Activated gamma-delta T cell (primary cell): ENCODE data around the gene BCAS1.

ENCODE experiments used
- DNase-seq: peaks from one replicate; lab custom pipeline; 2025; lab: John Stamatoyannopoulos, UW

The BCAS1 gene

GRCh38 chr20:54103067-54103761 is 32.8 kb upstream of the BCAS1 start:
- DNase-seq, result no peak

DNA sequence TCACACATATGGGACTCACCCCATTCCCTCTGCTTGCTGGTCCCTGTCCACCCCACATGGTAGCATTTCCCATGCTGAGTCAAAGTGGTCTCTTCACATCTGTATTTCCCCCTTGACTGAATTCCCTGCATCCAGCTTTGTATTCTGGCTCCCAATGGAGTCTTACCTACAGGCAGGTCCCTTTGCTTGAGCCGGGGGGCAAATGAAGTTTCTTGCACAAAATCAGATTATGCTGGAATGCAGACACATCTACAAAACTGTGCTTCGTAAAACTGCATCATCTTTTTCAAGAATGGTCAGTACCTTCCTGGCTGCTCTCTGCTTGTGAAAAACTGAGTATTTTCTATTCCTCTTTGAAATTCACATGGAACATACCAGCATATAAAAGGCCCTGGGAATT is 32.1 kb upstream of the BCAS1 start:
- no peak for DNase-seq

DNA sequence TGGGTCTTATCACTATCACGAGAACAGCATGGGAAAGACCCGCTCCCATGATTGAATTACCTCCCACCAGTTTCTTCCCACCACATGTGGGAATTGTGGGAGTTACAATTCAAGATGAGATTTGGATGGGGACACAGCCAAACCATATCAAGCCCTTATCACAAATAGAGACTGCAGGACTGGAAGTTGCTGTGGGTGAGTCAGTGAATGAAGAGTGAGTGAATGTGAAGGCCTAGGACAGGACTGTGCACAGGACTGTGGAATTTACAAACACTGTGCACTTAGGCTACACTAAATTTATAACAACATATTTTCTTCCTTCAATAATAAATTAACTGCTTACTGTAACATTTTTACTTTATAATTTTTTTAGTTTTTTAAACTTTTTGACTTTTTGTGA is 30.2 kb upstream of the BCAS1 start:
- DNase-seq, result no peak

- DNase-seq, result no peak
These were observed 29.5 kb upstream of the BCAS1 start for GRCh38 chr20:54099894-54100293.

- DNase-seq, result no peak
These were observed 27.7 kb upstream of the BCAS1 start for GRCh38 chr20:54098047-54098446.

DNA sequence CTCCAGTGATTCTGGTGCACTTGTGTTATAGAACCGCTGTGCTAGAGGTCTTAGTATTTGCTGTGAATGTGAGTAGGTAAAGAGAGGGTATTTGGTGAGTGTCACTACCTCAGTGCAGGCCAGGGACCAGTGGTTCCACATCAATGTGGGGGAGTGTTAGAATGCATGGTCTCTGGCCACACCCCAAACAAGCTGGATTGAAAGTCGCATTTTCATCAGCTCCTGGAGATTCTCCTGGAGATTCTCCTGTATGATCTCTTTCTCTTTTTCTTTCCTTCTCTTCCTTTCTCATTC is 26.8 kb upstream of the BCAS1 start:
- DNase-seq, result no peak

DNA sequence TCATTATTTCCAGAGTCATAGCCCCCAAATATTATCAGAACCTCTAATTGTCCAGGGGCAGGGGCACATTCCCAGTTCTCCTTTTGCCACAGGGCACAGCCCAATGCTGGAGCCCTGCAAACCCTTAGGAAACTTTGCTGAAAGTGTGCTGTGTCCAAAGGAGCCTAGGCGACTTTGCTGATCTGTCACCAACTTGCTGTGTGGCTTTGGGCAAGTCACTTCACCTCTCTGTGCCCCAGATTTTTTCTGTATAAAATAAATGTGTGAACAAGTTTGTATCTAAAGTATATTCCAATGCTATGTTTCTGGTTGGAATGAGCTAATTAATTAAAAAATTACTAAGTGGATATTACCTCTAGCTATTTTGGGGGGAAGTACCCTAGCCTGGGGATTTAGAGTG is 25.4 kb upstream of the BCAS1 start:
- no peak for DNase-seq

DNA sequence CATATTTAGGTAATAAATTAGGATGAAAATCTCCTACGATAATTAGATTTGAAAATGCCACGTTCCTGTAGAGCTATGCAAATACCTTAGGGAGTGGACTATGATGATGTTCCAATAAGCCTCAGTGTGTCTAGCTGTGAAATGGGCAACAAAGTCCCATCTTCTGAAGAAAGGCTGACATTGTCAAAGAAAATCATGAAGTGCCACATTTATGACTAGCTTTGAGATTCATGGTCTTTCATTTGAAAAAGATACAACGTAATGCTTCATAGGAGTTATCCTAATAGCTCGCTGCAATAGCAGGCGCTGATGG is 23.8 kb upstream of the BCAS1 start:
- no peak for DNase-seq

GRCh38 chr20:54093423-54094267 is 23.3 kb upstream of the BCAS1 start:
- no peak for DNase-seq

DNA sequence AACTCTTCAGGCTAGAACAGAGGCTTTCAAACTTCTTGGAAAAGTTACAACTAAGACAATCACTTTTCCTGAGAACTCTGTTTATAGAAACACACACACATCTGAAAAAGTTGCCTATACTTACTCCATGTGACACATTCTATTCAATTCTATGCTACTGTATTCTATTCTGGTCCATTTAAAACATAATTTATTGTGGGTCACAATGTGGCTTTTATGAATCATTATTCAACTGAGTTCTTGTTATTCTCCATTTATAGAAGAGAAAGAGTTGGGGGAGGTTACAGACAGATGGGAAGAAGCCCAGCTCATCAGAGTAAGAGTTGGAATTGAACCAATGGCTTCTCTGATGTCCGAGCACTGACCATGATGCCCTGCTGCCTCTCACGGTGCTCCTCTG is 21.6 kb upstream of the BCAS1 start:
- DNase-seq, result no peak

DNA sequence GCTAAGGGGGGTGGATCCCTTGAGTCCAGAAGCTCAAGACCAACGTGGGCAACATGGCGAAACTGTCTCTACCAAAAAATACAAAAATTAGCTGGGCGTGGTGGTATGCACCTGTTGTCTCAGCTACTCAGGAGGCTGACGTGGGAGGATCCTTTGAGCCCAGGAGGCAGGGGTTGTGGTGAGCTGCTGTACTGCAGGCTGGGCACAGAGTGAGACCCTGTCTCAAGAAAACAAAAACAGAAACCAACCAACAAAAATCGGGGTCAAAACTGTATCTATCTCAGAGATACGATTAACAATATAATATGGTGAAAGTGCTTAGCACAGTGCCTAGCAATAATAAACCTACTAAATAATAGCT is 20.7 kb upstream of the BCAS1 start:
- no peak for DNase-seq

GRCh38 chr20:54090230-54091119 is 20.1 kb upstream of the BCAS1 start:
- no peak for DNase-seq

DNA sequence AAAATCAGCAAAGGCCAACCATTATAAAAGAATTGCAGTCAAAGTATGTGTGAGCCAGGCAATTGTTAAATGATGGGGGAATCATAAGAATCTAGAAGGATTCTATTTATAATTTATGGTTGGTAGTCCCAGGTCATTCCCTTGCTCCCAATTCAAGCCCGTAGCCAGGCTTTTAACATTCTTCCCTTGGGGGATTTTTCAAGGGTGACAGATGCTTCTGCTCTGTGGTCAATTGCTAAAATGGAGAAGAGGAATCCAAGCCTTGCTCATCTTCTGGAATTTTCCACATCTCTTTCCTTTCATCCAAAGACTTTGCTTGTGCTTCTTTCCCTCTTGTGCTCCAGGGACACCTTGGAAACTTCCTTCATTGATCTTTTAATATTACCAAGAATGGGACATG is 18.0 kb upstream of the BCAS1 start:
- no peak for DNase-seq

DNA sequence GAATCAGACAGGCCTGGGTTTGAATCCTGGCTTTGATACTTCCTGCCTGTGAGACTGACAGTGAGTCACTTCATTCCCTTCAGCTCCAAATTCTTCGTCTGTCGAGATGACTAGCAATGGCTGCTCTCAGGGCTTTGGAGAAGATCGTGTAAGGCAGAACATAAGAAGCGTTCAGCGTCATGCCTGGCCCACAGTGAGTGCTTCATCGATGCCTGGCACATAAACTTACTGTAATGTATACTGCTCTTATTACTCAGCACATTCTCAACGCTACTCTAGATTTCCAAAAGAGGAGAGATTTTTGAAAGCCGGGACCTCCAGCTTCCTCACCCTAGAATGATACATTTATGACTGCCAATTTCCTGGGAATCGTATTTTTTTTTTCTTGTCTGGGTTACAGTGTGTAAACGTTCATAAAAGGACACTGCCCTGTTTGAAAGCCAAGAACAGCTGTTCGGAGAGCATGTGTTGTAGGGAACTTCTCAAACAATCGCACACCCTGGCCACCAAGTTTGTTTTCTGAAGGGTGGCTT is 16.2 kb upstream of the BCAS1 start:
- DNase-seq, result no peak

DNA sequence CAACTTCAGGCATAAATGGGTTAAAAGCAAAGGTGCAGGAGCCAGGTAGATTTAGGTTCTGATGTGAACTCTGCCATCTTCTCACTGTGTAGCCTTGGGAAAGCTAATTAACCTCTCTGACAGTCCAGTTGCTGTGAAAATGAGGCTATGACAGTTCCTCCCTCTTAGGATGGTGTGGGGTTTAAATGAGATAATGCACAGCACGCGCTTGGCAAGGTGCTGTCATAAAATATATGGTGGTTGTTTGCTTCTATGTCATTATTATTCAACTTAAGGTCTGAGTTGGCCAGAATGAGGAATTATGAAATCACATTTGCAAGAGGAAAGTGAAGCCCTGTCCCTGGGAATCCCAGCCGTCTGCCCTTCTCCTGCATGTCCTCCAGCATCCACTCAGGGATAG is 15.5 kb upstream of the BCAS1 start:
- no peak for DNase-seq

DNA sequence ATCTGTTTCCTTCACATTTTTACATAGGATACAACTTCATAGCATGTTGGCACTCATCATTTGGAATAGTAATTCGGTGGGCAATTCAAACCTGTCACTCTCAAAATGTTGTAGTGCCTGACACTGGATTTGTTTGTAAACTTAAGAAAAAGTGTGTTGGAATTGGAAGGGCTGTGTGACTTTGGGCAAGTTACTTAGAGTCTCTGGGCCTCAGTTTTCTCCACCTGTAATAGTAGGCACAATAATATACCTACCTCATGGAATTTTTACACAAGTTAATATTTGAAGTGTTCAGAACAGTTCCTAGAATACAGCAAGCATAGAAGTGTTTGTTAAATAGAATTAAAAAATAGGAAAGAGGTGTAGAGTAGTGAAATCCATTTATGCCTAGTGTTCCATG is 15.0 kb upstream of the BCAS1 start:
- DNase-seq, result no peak

DNA sequence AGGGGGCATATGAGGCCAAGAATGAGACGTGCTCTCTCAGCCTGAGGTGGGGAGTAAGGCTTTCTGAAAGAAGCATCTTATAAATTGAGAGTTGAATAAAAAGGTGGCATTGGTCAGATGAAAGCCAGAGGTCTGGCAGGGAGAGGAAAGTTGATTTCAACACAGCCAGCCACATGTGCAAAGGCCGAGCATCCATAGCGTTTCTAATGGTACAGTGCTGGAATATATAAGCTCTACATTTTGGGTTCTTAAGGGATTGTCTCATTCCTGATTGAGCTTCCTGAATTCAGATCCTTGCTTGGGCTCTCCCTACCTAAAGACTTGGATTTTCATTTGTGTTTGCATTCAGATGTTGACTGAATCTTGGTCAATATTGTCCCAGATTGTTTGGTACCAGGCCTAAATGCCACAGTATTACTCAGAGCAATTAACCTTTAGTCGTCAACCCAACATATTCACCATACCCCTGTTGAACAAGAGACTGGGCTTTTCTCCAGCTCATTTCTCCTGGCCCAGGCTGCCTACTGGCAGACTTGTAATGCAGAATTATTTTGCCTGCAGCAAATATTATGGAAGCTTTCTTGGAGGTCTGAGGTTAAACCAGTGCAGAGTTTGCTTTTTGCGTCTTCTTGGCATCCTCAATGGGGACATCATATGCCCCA is 14.5 kb upstream of the BCAS1 start:
- DNase-seq, result no peak

GRCh38 chr20:54084193-54084592 is 13.8 kb upstream of the BCAS1 start:
- no peak for DNase-seq

GRCh38 chr20:54083459-54083858 is 13.1 kb upstream of the BCAS1 start:
- no peak for DNase-seq

GRCh38 chr20:54082100-54082499 is 11.7 kb upstream of the BCAS1 start:
- DNase-seq, result no peak

- no peak for DNase-seq
These were observed 9.3 kb upstream of the BCAS1 start for GRCh38 chr20:54079652-54080051.

DNA sequence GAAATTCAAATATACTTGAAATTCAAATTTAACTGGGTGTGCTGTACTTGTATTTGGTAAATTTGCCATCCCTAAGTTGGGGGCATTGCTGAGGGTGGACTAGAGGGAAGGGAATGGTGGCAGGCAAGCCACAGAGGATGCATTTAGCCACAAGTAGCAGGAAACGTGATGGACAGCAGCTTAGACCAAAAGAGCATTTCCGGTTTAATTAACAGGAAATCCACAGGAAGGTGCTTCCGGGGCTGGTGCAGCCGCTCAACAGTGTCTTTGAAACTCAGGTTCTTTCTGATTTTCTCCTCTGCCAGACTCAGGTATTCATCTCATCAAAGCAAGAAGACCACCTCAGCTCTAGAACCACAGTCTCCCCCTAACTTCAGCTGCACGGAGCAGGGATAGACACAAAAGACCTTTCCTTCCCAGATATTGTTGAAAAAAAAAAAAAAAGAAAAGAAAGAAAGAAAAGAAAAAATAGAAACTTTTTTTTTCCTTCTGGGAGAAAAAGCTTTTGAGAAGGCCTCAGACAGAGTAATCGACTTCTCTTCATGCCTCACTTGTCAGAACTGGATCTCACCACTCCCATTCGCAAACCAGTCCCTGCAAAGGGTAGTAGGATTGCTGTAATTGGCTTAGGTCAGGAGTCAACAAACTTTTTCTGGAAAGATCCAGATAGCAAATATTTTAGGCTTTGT is 8.0 kb upstream of the BCAS1 start:
- DNase-seq, result no peak
